ENCODE results near the gene TMEM151B. TPM values are rescaled to one million over a fixed set of nuclear protein-coding genes. Genes with fewer than 3 reads are reported as not detected.

Gene TMEM151B
- total and polyA plus RNA-seq, 2 experiments from 2014 or later: 0.30 TPM

DNA sequence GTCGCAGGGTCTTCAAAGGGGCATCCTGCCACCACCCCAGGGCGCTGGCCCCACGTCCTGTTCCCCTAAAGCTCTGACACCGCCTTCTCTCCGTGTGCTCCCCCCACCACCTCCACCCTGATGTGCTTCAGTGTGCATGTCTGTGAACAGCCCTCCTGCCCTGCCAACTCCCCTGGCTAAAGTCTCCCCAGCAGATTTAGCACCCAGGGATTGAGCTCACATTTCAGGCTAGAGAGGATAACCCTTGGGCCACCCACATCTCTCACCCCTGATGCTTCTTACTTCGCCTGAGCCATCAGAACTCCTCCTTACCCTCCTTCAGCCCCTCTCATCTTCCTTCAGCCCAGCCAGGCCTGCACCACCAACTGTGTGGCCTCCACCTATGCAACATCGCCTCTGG lies 7.5 kb downstream of the TMEM151B start:
- no peaks in the 10 kb centered on the region for H3K36me3 ChIP-seq (replicated peaks; ENCODE audit: insufficient read depth, low read depth)
- H3K4me2 ChIP-seq: no peak overlapping the region
- H3K27ac ChIP-seq: no peak overlapping the region
- H3K9me2 ChIP-seq (replicated peaks; ENCODE audit: insufficient read depth): no peaks in the 10 kb centered on the region
- peaks cover 60% of the 10 kb centered on the region for H3K27me3 ChIP-seq
- no peaks in the 10 kb centered on the region for H3K4me1 ChIP-seq (ENCODE audit: insufficient read depth)
- DNase-seq (ENCODE audit: low spot score): no peak
- TF ChIP-seq, protein P1, sequence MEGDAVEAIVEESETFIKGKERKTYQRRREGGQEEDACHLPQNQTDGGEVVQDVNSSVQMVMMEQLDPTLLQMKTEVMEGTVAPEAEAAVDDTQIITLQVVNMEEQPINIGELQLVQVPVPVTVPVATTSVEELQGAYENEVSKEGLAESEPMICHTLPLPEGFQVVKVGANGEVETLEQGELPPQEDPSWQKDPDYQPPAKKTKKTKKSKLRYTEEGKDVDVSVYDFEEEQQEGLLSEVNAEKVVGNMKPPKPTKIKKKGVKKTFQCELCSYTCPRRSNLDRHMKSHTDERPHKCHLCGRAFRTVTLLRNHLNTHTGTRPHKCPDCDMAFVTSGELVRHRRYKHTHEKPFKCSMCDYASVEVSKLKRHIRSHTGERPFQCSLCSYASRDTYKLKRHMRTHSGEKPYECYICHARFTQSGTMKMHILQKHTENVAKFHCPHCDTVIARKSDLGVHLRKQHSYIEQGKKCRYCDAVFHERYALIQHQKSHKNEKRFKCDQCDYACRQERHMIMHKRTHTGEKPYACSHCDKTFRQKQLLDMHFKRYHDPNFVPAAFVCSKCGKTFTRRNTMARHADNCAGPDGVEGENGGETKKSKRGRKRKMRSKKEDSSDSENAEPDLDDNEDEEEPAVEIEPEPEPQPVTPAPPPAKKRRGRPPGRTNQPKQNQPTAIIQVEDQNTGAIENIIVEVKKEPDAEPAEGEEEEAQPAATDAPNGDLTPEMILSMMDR (IDR thresholded peaks at IDR 0.05; ENCODE audit: poor library complexity): no peak
- TF ChIP-seq EZH2phosphoT487 (IDR thresholded peaks at IDR 0.05; ENCODE audit: low read depth, severe bottlenecking, unreplicated experiment) (no peak), EZH2 (IDR thresholded peaks at IDR 0.05; ENCODE audit: borderline replicate concordance) (no peak)
- no peak overlapping the region for H2AFZ ChIP-seq
- no peaks in the 10 kb centered on the region for H4K20me1 ChIP-seq (ENCODE audit: insufficient read depth, poor library complexity, severe bottlenecking)
- H3K9me3 ChIP-seq (ENCODE audit: low read depth): no peaks in the 10 kb centered on the region
- H3K4me3 ChIP-seq: no peak overlapping the region
- no peaks in the 10 kb centered on the region for H3K79me2 ChIP-seq
- WGBS (ENCODE audit: low lambda C conversion rate, missing lambda C conversion rate): 86% methylated on average over 7 of the region's 7 CpGs

DNA sequence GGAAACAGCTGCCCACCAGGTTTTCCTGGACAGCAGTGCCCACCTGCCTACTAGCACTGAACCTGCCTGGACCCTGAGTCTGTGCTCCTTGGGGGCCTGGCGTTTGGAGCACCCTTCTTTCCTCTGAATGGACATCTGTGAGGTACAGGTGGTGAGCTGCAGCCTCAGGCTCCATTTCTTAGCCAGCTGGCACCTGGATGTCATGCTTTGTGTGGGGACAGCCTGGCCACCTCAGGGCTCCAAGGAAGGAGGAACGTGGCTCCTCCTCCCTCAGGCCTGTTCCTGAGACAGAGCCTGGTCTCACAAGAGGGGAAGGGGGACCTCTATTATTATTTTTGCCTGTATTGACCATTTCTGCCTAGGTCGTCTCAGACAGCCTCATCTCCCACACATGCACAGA lies 8.1 kb downstream of the TMEM151B start:
- peaks cover 61% of the 10 kb centered on the region for H3K27me3 ChIP-seq
- TF ChIP-seq, protein P1 (IDR thresholded peaks at IDR 0.05; ENCODE audit: poor library complexity): no peak
- TF ChIP-seq EZH2 (IDR thresholded peaks at IDR 0.05; ENCODE audit: borderline replicate concordance) (no peak), EZH2phosphoT487 (IDR thresholded peaks at IDR 0.05; ENCODE audit: low read depth, severe bottlenecking, unreplicated experiment) (no peak)
- no peak for DNase-seq (ENCODE audit: low spot score)
- no peaks in the 10 kb centered on the region for H3K79me2 ChIP-seq
- no peaks in the 10 kb centered on the region for H3K4me1 ChIP-seq (ENCODE audit: insufficient read depth)
- H2AFZ ChIP-seq: no peak overlapping the region
- no peak overlapping the region for H3K4me2 ChIP-seq
- H3K9me3 ChIP-seq (ENCODE audit: low read depth): no peaks in the 10 kb centered on the region
- no peaks in the 10 kb centered on the region for H4K20me1 ChIP-seq (ENCODE audit: insufficient read depth, poor library complexity, severe bottlenecking)
- H3K27ac ChIP-seq: no peak overlapping the region
- H3K4me3 ChIP-seq: no peak overlapping the region
- 63% methylated on average over 3 of the region's 3 CpGs for WGBS (ENCODE audit: low lambda C conversion rate, missing lambda C conversion rate)
- no peaks in the 10 kb centered on the region for H3K9me2 ChIP-seq (replicated peaks; ENCODE audit: insufficient read depth)
- H3K36me3 ChIP-seq (replicated peaks; ENCODE audit: insufficient read depth, low read depth): no peaks in the 10 kb centered on the region

DNA sequence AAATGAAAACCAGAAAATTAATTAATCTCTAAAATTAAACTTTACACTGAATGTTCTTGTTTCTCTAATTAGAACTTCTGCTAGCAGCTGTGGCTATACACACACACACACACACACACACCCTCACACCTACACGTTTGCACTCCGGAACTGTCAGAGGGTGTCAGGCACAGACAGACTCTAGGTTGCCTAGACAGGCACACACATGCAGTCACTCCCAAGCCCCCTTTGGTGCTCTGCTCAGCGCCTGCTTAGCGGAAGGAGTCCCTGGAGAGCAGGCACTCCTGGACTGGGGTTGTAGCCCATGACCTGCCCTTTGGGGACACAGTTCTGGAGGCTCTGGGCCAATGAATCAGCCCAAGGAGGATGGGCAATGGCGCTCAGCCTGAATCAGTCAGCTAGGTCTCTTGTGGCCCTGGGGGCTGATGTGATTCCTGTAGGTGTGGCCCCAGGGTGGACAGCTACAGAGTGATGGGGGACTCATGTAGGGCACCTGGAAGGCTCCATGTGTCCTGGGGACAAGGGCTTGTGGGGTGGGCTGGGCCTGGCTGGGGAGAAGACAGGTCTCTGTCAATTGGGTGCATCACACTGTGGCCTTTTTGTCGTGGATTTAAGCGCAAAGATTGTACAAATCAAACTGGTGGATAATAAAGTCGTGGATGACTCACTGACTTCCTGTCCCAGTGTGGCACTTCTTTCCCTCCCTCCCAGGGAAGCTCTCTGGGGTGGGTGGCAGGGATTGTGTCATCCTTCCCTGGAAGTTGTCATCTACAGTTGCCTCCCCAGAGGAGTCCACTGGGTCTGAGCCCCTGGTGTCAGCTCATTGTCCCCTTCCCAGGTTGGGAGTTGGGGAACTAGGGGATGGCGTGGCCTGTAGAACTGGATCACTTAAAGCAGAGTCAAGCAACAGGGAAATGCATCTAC lies 8.8 kb downstream of the TMEM151B start:
- H2AFZ ChIP-seq: no peak overlapping the region
- TF ChIP-seq, protein P1 (IDR thresholded peaks at IDR 0.05; ENCODE audit: poor library complexity): no peak
- TF ChIP-seq EZH2 (IDR thresholded peaks at IDR 0.05; ENCODE audit: borderline replicate concordance): no peak
- no peaks in the 10 kb centered on the region for H3K79me2 ChIP-seq
- 69% methylated on average over 9 of the region's 9 CpGs for WGBS (ENCODE audit: low lambda C conversion rate, missing lambda C conversion rate)
- no peak overlapping the region for H3K4me2 ChIP-seq
- no peaks in the 10 kb centered on the region for H3K9me2 ChIP-seq (replicated peaks; ENCODE audit: insufficient read depth)
- peaks cover 61% of the 10 kb centered on the region for H3K27me3 ChIP-seq
- no peak overlapping the region for H3K27ac ChIP-seq
- no peaks in the 10 kb centered on the region for H3K9me3 ChIP-seq (ENCODE audit: low read depth)
- no peaks in the 10 kb centered on the region for H3K36me3 ChIP-seq (replicated peaks; ENCODE audit: insufficient read depth, low read depth)
- no peaks in the 10 kb centered on the region for H3K4me1 ChIP-seq (ENCODE audit: insufficient read depth)
- no peak overlapping the region for H3K4me3 ChIP-seq
- DNase-seq (ENCODE audit: low spot score): no peak
- H4K20me1 ChIP-seq (ENCODE audit: insufficient read depth, poor library complexity, severe bottlenecking): no peaks in the 10 kb centered on the region
